Measurements from ENCODE around the gene NANS. TPM values are rescaled to one million over a fixed set of nuclear protein-coding genes. Genes with fewer than 3 reads are reported as not detected.

NANS gene
- total RNA-seq, 2 experiments from 2014 or later = 51.2 to 51.8 TPM

- CTCF ChIA-PET = interaction anchor here (0.6 to 1.8 kb wide), 5 partner anchors 8 to 151 kb away, joined by 3 to 8 read pairs (median 3); partner anchors contain the start of genes TBC1D2 and TRIM14
- Mint-ChIP-seq H3K27me3 (no peaks in the 10 kb centered on the region), H3K9me3 (peaks cover 3% of the 10 kb centered on the region), H3K36me3 (ENCODE audit: low read depth) (peaks cover 61% of the 10 kb centered on the region), H3K4me1 (ENCODE audit: low read depth) (peaks cover 83% of the 10 kb centered on the region), H3K4me3 (no peak overlapping the region), H3K27ac (peak overlapping the region; percentile 93)
- POLR2A ChIA-PET = interaction anchor here (1.0 kb wide), 1 partner anchor 14 kb away, joined by 6 read pairs; the partner anchor contains the start of gene TRIM14
- no peak for ATAC-seq
- TF ChIP-seq CTCF (IDR thresholded peaks at IDR 0.05) = no peak
- intact Hi-C loops (cut with micrococcal nuclease) = loop anchor here (10.0 kb wide), 1 partner anchor 160 kb away; no protein-coding TSS in a partner anchor
- DNase-seq = no peak
These were observed 47.9 kb downstream of the NANS start for GRCh38 chr9:98104445-98104881.

DNA sequence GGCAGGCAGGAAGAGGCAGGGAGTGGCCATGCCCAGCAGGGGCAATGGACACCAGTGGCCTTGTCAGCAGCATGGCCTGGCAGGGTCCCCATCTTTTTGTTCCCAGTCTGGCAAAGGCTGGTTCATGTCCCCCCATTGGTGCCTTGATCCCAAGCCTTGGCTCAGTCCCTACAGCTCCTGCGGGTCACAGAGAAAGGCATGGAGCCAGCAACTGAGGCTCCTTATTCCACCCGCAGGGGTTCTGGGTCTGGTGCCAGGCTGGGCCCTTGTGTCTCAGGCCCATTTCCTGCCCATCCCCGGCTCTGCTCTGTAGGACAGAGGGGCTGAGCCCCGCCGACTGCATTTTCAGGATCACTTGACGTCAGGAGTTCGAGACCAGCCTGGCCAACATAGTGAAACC, 48.5 kb downstream of the NANS start:
- peaks cover 3% of the 10 kb centered on the region for H3K9me3 Mint-ChIP-seq
- ChIA-PET POLR2A (interaction anchor here (1.2 to 1.6 kb wide), 2 partner anchors 12 to 13 kb away, joined by 3 read pairs; no protein-coding TSS in a partner anchor), CTCF (interaction anchor here (1.3 to 1.9 kb wide), 5 partner anchors 8 to 183 kb away, joined by 3 to 8 read pairs (median 4); partner anchors contain the start of genes TRIM14 and TRMO)
- no peak for TF ChIP-seq CTCF (IDR thresholded peaks at IDR 0.05)
- H3K27ac Mint-ChIP-seq = peak overlapping the region; percentile 93
- ATAC-seq (no peak), DNase-seq (no peak)
- H3K27me3 Mint-ChIP-seq = no peaks in the 10 kb centered on the region
- intact Hi-C loops (cut with micrococcal nuclease) = loop anchor here (10.0 kb wide), 1 partner anchor 160 kb away; no protein-coding TSS in a partner anchor
- H3K4me3 Mint-ChIP-seq = no peak overlapping the region
- H3K36me3 Mint-ChIP-seq (ENCODE audit: low read depth) = peaks cover 59% of the 10 kb centered on the region
- peaks cover 82% of the 10 kb centered on the region for H3K4me1 Mint-ChIP-seq (ENCODE audit: low read depth)

DNA sequence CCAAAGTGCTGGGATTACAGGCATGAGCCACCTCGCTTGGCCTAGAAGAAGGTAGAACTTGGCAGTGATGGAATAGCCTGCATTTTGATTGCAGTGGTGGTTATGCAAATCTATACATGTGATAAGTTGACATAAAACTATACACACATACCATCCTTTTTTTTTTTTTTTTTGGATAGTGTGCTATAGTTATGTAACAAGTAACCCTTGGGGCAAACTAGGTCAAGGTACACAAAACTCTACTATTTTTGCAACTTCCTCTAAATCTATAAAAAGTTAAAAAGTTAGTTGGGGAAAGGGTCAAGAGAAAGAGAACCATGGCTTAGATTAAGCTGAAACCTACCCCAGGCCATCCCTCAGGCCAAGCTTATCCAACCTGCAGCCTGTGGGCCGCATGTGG, 51.4 kb downstream of the NANS start:
- peak overlapping the region; percentile 96 for H3K27ac Mint-ChIP-seq

GRCh38 chr9:98108531-98109031, 52.0 kb downstream of the NANS start:
- peaks cover 3% of the 10 kb centered on the region for H3K9me3 Mint-ChIP-seq
- DNase-seq (peak; percentile 55), ATAC-seq (peak; percentile 85)
- intact Hi-C loops (cut with micrococcal nuclease) = loop anchor here (10.0 kb wide), 1 partner anchor 156 kb away; no protein-coding TSS in a partner anchor
- H3K4me1 Mint-ChIP-seq (ENCODE audit: low read depth) = peaks cover 70% of the 10 kb centered on the region
- TF ChIP-seq CTCF (IDR thresholded peaks at IDR 0.05) = no peak
- CTCF ChIA-PET = interaction anchor here (0.8 to 2.7 kb wide), 3 partner anchors 10 to 34 kb away, joined by 3 to 22 read pairs (median 3); partner anchors contain the start of gene TRIM14
- H3K4me3 Mint-ChIP-seq = peak overlapping the region; percentile 24
- H3K36me3 Mint-ChIP-seq (ENCODE audit: low read depth) = peaks cover 70% of the 10 kb centered on the region
- H3K27me3 Mint-ChIP-seq = no peaks in the 10 kb centered on the region
- H3K27ac Mint-ChIP-seq = peak overlapping the region; percentile 96
- POLR2A ChIA-PET = interaction anchor here (0.9 to 3.3 kb wide), 9 partner anchors 8 to 186 kb away, joined by 3 to 26 read pairs (median 3); partner anchors contain the start of genes ANP32B, NANS, TRIM14 and TRMO

More for the DNA sequence above, 51.4 kb downstream of the NANS start:
- Mint-ChIP-seq H3K4me1 (ENCODE audit: low read depth) (peaks cover 70% of the 10 kb centered on the region), H3K27me3 (no peaks in the 10 kb centered on the region), H3K9me3 (peaks cover 3% of the 10 kb centered on the region), H3K4me3 (peak overlapping the region; percentile 24), H3K36me3 (ENCODE audit: low read depth) (peaks cover 70% of the 10 kb centered on the region)
- DNase-seq (no peak), ATAC-seq (peak; percentile 7)
- intact Hi-C loops (cut with micrococcal nuclease) = loop anchor here (10.0 kb wide), 1 partner anchor 157 kb away; no protein-coding TSS in a partner anchor
- POLR2A ChIA-PET = interaction anchor here (0.6 to 3.3 kb wide), 9 partner anchors 7 to 186 kb away, joined by 3 to 26 read pairs (median 3); partner anchors contain the start of genes ANP32B, NANS, TRIM14 and TRMO
- TF ChIP-seq CTCF (IDR thresholded peaks at IDR 0.05) = no peak
- CTCF ChIA-PET = interaction anchor here (0.8 to 2.7 kb wide), 3 partner anchors 11 to 33 kb away, joined by 3 to 22 read pairs (median 3); partner anchors contain the start of gene TRIM14
